ENCODE results near the gene TMEM145. TPM values are rescaled to one million over a fixed set of nuclear protein-coding genes. Genes with fewer than 3 reads are reported as not detected.
A peak's percentile ranks its signal among the peaks of the same experiment; 100 is the strongest.

The TMEM145 gene
- total RNA-seq, 1 experiment from 2014 or later: 1.2 TPM

GRCh38 chr19:42281146-42281826, 31.8 kb upstream of the TMEM145 start:
- H3K4me1 ChIP-seq (replicated peaks; ENCODE audit: insufficient read depth): peaks cover 42% of the 10 kb centered on the region
- POLR2A ChIA-PET (ENCODE audit: unreplicated experiment): interaction anchor here (0.6 to 1.7 kb wide), 5 partner anchors 34 to 246 kb away, joined by 4 to 16 read pairs (median 9); no protein-coding TSS in a partner anchor

GRCh38 chr19:42281827-42282762, 31.0 kb upstream of the TMEM145 start:
- H3K4me3 ChIP-seq: no peak overlapping the region
- intact Hi-C loops (cut with micrococcal nuclease; ENCODE audit: unreplicated experiment): loop anchor here (5.0 kb wide), 1 partner anchor 65 kb away; the partner anchor contains the start of gene DEDD2

More at GRCh38 chr19:42281146-42281826, 31.8 kb upstream of the TMEM145 start:
- CTCF ChIA-PET: interaction anchor here (0.7 kb wide), 2 partner anchors 8 to 36 kb away, joined by 5 read pairs; no protein-coding TSS in a partner anchor
- peaks cover 41% of the 10 kb centered on the region; the same call in 1 of the 2 replicates for H3F3A ChIP-seq (ENCODE audit: insufficient read depth, low read depth)
- no TSS peak for BruUV-seq (replicated peaks)
- no peaks in the 10 kb centered on the region for H3K9me2 ChIP-seq (ENCODE audit: insufficient read depth)
- H3K79me2 ChIP-seq (ENCODE audit: low read depth): peaks cover 14% of the 10 kb centered on the region; the same call in 1 of the 2 replicates
- H3K4me2 ChIP-seq: peak overlapping the region; percentile 46
- H3K27ac ChIP-seq: no peak overlapping the region
- TF ChIP-seq CTCF (conservative IDR thresholded peaks at IDR 0.05): no peak
- TF ChIP-seq EZH2 (IDR thresholded peaks at IDR 0.05; ENCODE audit: low read depth): no peak
- H3K27me3 ChIP-seq (ENCODE audit: insufficient read depth, low read depth): no peaks in the 10 kb centered on the region
- peak in 1 of 2 experiments; percentile 46 for DNase-seq
- H3K4me3 ChIP-seq: no peak overlapping the region
- H3K9me3 ChIP-seq (ENCODE audit: insufficient read depth, low read depth): no peaks in the 10 kb centered on the region
- H2AFZ ChIP-seq: no peak overlapping the region
- H3K36me3 ChIP-seq (ENCODE audit: low read depth): no peaks in the 10 kb centered on the region; the same call in 1 of the 2 replicates
- intact Hi-C loops (cut with micrococcal nuclease; ENCODE audit: unreplicated experiment): loop anchor here (5.0 kb wide), 1 partner anchor 64 kb away; the partner anchor contains the start of gene DEDD2
- H4K20me1 ChIP-seq (ENCODE audit: insufficient read depth): peaks cover 15% of the 10 kb centered on the region; the same call in 1 of the 2 replicates

More at GRCh38 chr19:42281827-42282762, 31.0 kb upstream of the TMEM145 start:
- Histone ChIP-seq H3K27me3 (ENCODE audit: insufficient read depth, low read depth) (no peaks in the 10 kb centered on the region), H3K27ac (no peak overlapping the region), H3K79me2 (ENCODE audit: low read depth) (peaks cover 14% of the 10 kb centered on the region; the same call in 1 of the 2 replicates), H3K36me3 (ENCODE audit: low read depth) (no peaks in the 10 kb centered on the region), H3K4me1 (replicated peaks; ENCODE audit: insufficient read depth) (peaks cover 42% of the 10 kb centered on the region), H3K9me3 (ENCODE audit: insufficient read depth, low read depth) (no peaks in the 10 kb centered on the region), H3K9me2 (ENCODE audit: insufficient read depth) (no peaks in the 10 kb centered on the region), H3K4me2 (peak overlapping the region; percentile 46), H4K20me1 (ENCODE audit: insufficient read depth) (peaks cover 15% of the 10 kb centered on the region; the same call in 1 of the 2 replicates), H2AFZ (no peak overlapping the region), H3F3A (ENCODE audit: insufficient read depth, low read depth) (peaks cover 41% of the 10 kb centered on the region; the same call in 1 of the 2 replicates)
- BruUV-seq (replicated peaks): no TSS peak
- peak in 1 of 2 experiments; percentile 37 for DNase-seq
- ChIA-PET POLR2A (ENCODE audit: unreplicated experiment) (interaction anchor here (0.6 to 1.7 kb wide), 5 partner anchors 35 to 247 kb away, joined by 4 to 16 read pairs (median 9); no protein-coding TSS in a partner anchor), CTCF (interaction anchor here (0.6 to 0.7 kb wide), 4 partner anchors 8 to 75 kb away, joined by 3 to 10 read pairs (median 5); no protein-coding TSS in a partner anchor)
- no peak for TF ChIP-seq CTCF (conservative IDR thresholded peaks at IDR 0.05)
- TF ChIP-seq EZH2 (IDR thresholded peaks at IDR 0.05; ENCODE audit: low read depth): no peak

Data from PC-9 (cell line).